GM21526 (cell line): Measurements from ENCODE around the gene RMC1.
"Not testable (repeated sequence)": the region's sequence is repeated elsewhere in the genome, so short reads cannot be mapped to it uniquely, and the experiment has no call there.

ENCODE experiments used
- ATAC-seq: cut with Tn5 transposase; IDR thresholded peaks from one replicate; pipeline ENCODE4 v1.9.1; 2021; ENCODE audit warnings: moderate library complexity; ENCODE audit not compliant: unreplicated experiment, low FRiP score

The RMC1 gene

GRCh38 chr18:23495723-23496440 is 7.4 kb upstream of the RMC1 start:
- ATAC-seq = no peak

- ATAC-seq = no peak
These were observed 5.2 kb upstream of the RMC1 start for GRCh38 chr18:23498117-23498516.

- peak; percentile 37 for ATAC-seq
These were observed 4.4 kb upstream of the RMC1 start for GRCh38 chr18:23498877-23499276.

- no peak for ATAC-seq
These were observed 4.0 kb upstream of the RMC1 start for GRCh38 chr18:23499291-23499781.

GRCh38 chr18:23501626-23502025 is 1.7 kb upstream of the RMC1 start:
- ATAC-seq = no peak

- no peak for ATAC-seq
These were observed 734 bp upstream of the RMC1 start for GRCh38 chr18:23502516-23503037.

- ATAC-seq = no peak
These were observed 643 bp downstream of the RMC1 start for GRCh38 chr18:23503963-23504344.

GRCh38 chr18:23504720-23505119 is 1.4 kb downstream of the RMC1 start:
- ATAC-seq = no peak

GRCh38 chr18:23506393-23506792 is 3.1 kb downstream of the RMC1 start:
- no peak for ATAC-seq

GRCh38 chr18:23510923-23511322 is 7.6 kb downstream of the RMC1 start:
- not testable (repeated sequence) for ATAC-seq

GRCh38 chr18:23512216-23512615 is 8.9 kb downstream of the RMC1 start:
- not testable (repeated sequence) for ATAC-seq

GRCh38 chr18:23512641-23513040 is 9.3 kb downstream of the RMC1 start:
- no peak for ATAC-seq

GRCh38 chr18:23515911-23516546 is 12.7 kb downstream of the RMC1 start:
- ATAC-seq = peak; percentile 78

- ATAC-seq = no peak
These were observed 16.4 kb downstream of the RMC1 start for GRCh38 chr18:23519734-23520133.

GRCh38 chr18:23521271-23521670 is 18.0 kb downstream of the RMC1 start:
- no peak for ATAC-seq

- ATAC-seq = no peak
These were observed 18.6 kb downstream of the RMC1 start for GRCh38 chr18:23521907-23522306.

GRCh38 chr18:23523429-23524212 is 20.3 kb downstream of the RMC1 start:
- ATAC-seq = no peak

- ATAC-seq = no peak
These were observed 20.9 kb downstream of the RMC1 start for GRCh38 chr18:23524213-23524707.

GRCh38 chr18:23526501-23527063 is 23.3 kb downstream of the RMC1 start:
- ATAC-seq = no peak

GRCh38 chr18:23528580-23529472 is 25.5 kb downstream of the RMC1 start:
- no peak for ATAC-seq
